GM19455 (cell line): ENCODE measurements around the gene PRODH2.
"Not testable (repeated sequence)": the region's sequence is repeated elsewhere in the genome, so short reads cannot be mapped to it uniquely, and the experiment has no call there.

Experiments used
- ATAC-seq: cut with Tn5 transposase; IDR thresholded peaks from one replicate; pipeline ENCODE4 v1.9.1; 2021; ENCODE audit not compliant: unreplicated experiment

PRODH2 gene

DNA sequence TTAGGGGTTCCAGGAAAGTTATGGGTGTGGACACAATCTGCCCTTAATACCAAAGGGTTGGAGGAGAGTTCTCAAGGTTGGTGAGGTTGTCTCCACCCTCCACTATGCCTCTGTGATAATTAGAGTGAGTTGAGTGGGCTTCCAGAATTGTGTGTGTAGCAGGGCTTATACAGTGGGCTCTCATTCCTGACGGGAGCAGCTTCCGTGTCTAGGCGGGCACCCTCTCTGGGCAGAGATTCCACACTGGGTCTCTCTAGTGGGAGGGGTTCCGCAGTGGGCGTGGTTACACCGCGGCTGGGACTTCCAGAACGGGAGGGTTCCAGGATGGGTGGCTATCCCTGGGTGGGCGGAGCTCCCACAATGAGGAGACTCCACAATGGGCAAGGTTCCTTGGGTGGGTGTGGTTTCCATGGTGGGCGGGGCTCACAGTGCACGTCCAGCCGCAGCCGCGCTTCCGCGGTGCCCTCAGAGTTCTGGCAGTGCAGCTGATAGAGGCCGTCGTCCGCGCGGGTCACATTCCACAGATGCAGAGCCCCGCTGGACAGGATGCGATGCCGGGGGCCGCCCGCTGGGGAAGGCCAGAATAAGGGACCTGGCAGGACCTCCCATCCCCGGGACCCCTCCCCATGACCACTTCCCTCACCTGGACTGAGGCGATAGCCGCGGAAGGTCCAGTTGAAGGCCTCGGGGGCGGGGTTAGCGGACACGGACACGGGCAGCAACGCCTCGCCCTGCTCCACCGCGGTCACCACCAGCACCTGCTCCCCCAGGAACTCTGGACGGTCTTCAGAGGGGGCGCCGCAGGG, 31.2 kb upstream of the PRODH2 start:
- ATAC-seq, result no peak

DNA sequence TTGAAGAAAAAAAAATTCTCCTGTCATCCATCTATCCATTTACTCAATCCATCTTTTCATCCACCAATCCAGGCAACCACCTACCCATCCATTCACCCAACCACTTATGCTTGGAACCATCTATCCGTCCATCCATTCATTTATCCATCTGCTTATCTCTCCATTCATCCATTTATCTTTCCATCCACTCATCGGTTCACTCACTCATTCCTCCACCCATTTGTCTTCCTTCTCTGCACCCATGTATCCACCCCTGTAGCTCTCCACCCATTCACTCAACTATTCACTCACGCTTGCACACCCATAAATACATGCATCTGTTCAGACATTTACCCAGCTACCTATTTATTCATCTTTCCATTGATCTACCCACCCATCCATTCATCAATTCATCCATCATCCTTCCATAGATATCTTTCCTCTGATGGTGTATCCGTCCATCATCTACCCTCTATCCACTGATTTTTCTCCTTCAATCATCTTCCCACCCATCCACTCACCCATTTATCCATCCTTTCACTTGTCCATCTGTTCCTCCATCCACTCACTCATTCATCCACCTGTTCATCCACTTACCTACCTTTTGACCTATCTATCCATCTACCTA, 30.1 kb upstream of the PRODH2 start:
- no peak for ATAC-seq

DNA sequence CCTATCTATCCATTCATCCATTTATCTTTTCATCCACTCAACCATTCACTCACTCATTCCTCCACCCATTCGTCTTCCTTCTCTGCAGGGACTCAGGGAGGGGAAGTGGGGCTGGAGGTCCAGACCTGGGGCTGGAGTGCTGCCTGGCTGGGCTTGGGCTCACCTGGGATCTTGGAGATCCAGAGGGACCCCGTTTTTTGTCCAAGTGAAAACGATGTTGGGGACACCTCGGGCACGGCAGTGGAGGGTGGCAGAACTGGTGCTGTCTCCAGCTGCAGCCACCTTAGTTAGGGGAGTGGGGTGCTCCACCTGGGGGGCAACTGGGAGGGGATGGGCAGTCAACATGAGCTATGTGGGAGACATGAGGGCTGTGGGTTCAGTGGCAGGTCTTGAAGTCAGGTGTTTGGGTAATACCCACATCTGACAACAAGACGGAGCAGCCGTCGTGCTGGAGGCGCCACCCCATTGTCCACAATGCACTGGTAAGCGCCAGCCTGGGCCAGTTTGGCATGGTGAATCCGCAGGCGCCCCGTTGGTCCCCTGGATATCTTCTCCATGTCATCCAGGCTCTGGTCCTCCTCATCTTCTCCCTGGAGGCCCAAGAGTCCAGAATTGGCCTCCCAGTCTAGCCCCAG, 29.4 kb upstream of the PRODH2 start:
- ATAC-seq, result no peak

DNA sequence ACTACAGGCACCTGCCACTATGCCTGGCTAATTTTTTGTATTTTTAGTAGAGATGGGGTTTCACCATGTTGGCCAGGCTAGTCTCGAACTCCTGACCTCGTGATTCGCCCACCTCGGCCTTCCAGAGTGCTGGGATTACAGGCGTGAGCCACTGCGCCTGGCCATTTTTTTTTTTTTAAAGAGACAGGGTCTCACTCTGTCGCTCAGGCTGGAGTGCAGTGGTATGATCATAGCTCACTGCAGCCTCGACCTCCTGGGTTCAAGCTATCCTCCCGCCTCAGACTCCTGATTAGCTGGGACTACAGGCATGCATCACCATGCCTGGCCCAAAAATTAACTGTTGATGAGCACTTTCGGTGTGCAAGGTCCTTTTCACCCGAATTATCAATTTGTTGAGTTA, 23.5 kb upstream of the PRODH2 start:
- ATAC-seq, result not testable (repeated sequence)

DNA sequence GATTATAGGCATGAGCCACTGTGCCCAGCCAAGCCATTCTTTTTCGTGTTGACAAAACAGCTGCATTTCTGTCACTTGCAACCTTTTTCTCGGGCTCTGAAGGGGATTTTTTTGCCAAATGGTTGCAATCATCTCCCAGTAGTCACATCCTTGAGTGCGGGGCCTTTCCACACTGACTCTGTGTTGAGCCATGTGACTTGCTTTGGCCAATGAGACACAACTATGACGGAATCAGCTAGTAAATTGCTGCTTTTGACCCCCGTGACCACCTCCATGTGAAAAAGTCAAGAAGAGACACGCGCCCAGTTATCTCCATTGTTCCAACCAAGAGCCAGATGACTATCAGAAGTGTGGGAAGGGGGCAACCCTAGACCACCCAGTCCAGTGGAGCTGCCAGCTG, 21.3 kb upstream of the PRODH2 start:
- no peak for ATAC-seq

DNA sequence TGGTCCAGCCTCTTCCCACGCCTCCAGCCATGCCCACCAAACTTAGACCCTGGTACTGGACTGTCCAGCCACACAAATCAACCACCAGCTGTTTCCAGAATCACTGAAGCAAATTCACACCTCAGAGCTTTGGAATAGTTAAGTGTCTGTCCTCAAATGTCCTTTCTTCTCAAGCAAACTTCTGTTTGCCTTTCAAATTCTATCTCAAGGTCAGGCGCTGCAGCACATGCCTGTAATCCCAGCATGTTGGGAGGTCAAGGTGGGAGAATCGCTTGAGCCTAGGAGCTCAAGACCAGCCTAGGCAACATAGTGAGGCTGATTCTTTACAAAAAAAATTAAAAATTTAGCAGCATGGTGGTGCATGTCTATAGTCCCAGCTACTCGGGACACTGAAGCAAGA, 19.4 kb upstream of the PRODH2 start:
- no peak for ATAC-seq

DNA sequence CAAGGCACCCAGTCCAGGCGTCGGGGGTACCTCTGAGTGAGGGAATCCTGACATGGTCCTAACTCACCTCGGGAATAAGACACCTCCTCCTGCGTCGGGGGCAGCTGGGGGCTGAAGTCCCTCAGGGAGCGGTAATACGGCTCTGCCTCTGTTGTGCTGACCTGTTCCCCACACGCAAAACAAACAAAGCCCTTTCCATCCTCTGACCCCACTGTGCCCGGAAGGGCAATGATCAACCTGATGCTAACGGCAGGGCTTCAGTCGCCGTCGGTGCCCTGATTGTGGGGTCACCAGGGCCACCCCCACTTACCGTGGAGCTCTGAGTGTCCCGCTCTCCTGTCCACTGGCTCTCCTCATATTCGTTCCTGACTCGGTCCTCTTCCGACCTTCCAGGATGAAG, 18.3 kb upstream of the PRODH2 start:
- ATAC-seq, result no peak

DNA sequence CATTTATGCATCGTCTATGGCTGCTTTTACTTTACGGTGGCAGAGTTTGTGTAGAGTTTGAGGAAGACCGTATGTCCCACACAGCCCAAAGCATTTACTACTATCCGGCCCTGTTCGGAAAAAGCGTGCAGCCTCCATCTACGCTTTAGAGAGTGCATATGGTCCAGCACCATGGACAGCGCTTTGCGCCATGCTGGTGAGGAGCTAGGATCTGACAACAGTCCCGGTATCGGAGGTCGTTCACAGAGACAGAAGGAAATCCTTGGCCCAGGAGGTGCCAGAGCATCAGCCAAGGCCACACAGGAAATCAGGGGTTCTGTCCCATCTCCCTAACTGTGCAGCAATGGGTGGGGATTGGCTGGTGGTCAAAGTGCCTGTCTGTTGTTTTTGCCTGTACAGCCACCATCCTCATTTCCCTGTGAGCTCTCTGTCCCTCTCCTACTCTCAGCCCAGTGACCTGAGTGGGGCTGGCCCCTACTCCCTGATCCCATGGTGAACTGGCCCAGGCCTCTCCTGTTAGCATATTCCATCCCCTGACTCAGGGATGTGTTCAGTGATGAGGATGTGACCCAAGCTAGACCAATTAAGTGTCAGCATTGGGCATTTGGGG, 16.2 kb upstream of the PRODH2 start:
- no peak for ATAC-seq

DNA sequence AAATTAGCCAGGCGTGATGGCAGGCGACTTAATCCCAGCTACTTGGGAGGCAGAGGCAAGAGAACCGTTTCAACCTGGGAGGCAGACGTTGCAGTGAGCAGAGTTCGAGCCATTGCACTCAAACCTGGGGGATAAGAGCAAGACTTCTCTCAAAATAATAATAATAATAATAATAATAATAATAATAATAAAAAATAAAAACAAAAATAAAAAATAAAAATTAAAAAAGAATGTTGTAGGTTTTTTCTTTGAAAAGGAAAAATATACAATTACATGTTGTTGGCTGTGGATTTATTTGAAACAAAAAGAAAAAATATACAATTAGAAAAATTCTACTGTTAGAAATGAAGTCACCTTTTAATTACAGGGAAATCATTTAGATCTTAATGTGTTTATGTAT, 11.5 kb upstream of the PRODH2 start:
- no peak for ATAC-seq

DNA sequence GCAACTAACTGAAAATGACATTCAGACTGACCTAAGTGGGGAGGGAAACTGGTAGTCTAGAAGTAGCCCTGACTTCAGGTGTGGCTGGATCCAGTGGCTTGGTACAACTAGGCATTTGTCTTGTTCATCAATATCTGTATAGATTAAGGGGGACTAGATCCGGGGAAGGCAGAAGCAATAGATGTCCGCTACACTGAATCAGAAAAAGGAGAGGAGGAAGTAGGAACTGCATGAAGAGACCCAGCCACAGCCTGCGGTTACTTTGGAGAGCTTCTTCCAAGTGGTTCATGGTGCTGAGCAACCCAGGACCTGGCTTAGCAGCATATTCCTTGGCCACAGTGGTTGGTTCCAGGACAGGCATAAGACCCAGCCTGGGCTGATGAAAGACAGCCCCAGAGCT, 9.9 kb upstream of the PRODH2 start:
- no peak for ATAC-seq

DNA sequence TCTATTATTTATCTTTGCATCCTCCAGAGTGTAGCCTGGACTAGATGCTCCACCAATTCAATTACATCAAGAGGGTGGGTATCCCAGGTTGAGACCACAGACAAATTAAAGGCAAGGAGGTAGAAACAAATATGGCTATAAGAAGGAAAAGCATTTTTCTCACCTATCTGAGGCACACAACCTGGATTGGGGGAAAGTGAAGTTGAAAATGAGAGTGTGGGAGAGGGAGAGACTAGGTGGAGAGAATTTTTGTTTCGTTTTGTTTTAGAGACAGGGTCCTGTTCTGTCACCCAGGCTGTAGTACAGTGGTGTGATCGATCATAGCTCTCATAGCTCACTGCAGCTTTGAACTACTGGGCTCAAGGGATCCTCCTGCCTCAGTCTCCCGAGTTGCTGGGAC, 5.8 kb upstream of the PRODH2 start:
- no peak for ATAC-seq

DNA sequence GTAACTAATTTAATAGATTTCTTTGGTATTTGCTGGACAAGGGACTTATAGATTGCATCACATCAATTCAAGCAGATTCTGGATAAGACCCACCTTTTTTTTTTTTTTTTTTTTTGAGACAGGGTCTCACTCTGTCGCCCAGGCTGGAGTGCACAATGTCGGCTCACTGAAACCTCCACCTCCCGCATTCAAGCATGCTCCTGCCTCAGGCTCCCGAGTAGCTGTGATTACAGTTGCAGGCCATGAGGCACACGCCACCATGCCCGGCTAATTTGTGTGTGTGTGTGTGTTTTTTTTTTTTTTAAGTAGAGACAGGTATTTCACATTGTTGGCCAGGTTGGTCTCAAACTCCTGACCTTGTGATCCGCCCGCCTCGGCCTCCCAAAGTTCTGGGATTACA, 4.2 kb upstream of the PRODH2 start:
- no peak for ATAC-seq

DNA sequence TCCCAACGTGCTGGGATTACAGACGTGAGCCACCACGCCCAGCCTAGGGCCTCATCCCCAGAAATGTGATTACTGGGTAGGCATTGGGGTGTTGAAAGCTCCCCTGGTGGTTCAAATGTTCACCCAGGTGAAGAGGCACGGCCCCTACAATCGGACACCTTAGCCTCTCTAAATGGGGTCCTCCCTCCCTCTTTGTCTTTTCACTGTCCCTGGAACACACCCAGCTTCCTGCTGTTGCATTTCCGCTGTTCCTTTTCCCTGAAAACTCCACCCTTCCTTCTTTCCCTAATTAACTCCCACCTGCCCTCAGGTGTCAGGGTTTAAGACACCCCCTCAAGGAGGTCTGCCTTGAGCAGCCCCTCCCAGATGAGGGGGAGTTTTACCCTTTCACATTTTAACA, 3.6 kb upstream of the PRODH2 start:
- no peak for ATAC-seq

DNA sequence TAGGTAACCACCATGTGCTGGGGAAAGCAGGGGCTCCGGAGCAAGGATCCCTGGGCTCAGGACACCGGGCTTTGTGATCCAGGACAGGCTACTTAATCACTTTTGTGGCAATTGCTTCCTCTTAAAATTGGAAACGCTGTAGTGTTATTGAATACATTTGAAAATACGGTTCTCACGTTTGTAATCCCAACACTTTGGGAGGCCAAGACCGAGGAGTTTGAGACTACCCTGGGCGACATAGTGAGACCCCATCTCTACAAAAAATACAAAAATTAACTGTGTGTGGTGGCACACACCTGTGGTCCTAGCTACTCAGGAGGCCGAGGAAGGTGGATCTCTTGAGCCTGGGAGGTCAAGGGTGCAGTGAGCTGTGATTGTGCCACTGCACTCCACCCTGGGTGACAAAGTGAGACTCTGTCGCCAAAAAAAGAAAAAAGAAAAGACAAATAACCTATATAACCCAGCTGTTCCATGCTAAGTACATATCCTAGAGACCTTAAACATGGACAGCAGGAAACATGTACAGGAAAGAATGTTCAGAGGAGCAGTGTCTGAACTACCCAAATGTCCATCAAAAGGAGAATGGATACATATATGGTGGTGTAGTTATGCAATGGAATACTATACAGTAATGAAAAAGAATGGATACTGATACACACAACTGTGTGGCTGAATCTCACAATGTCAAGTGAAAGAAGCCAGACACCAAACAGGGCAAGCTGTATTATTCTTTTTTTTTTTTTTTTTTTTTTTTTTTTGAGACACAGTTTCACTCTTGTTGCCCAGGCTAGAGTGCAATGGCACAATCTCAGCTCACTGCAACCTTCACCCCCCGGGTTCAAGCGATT, 622 bp upstream of the PRODH2 start:
- ATAC-seq, result no peak

DNA sequence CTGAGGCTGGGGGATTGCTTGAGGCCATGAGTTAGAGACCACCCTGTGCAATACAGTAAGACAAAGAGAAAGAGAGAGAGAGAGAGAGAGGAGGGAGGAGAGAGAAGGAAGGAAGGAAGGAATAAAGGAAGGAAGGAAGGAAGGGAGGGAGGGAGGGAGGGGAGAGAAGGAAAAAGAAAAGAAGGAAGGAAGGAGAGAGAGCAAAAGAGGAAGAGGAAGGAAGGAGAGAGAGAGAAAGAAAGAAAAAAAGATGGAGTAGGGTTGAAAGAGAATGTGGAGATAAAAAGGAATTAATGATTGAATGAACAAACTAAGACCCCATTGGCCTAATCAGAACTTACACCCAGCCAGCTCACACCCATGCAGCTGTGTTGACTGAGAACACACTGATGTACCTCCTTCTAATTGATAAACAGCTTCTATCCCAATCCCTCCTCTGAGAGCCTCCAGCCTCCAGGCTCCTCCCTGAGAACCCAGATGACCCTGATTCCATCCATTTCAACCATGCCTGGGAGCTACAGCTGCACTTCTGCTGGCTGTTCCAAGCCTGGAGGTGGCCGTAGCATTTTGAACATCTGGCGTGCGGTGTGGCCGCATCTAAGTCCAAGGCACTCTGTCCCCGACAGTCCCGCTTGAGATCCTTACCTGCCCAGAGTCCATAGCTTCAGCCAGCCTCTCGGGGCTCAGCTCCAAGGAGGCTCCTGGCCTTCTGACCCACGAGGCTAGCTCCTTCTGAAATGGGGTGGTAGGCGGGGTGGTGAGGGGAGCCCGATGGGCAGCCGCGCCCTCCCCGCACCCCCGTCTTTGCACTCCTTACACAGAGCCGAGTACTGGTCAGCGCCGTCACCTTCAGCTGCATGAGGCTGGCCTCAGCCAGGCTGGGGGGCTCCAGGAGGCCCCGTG, 1.1 kb downstream of the PRODH2 start:
- no peak for ATAC-seq

DNA sequence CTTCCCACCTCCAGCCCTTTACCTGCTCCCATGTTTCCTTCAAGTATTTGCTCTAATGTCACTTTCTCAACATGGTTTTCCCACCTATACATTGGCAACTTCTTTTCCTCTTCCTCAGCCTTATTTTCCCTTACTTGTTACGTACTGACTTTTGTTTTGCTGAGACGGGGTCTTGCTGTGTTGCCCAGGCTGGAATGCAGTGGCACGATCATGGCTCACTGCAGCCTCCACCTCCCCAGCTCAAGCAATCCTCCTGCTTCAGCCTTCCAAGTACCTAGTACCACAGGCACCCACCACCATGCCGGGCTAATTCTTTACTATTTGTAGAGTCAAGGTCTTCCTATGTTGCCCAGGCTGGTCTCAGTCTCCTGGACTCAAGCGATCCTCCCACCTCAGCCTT, 5.0 kb downstream of the PRODH2 start:
- ATAC-seq, result no peak

DNA sequence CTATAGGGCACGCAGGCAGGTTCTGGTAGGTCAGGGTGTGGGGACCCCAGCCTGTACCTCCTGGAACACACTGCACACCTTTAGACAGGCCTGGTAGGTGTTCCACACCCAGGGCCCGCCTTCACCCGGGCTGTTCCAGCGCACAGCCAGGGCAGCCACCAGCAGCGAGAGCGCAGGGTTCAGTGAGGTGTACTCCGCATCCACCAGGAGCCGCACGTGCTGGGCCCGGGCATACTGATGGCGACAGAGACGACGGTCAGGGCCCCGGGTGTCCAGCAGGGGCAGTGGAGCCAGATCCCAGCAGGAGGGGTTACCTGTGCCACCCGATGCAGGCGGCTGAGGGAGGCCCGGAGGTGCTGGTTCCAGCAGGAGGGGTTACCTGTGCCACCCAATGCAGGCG, 6.0 kb downstream of the PRODH2 start:
- ATAC-seq, result no peak

DNA sequence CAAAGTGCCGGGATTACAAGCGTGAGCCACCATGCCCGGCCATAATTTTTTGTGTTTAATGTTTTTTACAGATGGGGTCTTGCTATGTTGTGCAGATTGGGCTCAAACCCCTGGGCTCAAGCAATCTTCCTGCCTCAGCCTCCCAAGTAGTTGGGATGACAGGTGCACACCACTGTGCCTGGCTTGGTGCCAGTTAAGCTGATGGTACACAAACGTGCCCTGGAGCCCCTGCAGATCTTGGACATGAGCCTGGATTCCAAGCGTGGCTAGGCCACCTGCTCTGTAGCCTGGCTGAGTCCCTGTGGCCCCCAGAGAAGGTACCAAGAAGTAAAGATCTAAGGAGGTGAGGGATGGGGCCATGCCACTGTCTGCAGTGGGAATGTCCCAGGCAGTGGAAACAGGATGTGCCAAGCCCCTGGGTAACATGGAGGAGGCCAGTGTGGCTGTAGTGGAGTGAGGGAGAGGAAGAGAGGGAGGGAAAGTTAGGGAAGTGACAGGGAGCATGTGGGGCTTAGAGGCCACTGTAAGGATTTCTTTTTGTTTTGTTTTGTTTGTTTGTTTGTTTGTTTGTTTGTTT, 7.0 kb downstream of the PRODH2 start:
- no peak for ATAC-seq

DNA sequence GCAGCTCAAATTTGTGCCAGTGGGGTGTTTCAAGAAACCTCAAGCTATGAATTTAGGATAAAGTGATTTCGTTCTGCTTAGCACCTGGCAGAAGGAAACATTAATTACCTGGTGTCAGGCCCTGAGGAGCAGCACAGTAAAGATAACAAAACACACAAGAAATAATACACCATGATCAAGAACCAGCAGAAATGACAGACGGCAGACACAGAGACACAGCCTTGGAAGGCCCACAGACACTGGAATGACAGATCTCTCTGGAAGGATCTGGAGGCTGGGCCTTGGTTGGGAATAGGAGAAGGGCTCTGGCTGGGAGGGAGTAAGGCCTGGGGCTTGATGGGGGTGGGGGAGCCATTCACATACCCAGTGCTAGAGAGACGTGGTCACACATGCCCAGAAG, 10.8 kb downstream of the PRODH2 start:
- ATAC-seq, result no peak

DNA sequence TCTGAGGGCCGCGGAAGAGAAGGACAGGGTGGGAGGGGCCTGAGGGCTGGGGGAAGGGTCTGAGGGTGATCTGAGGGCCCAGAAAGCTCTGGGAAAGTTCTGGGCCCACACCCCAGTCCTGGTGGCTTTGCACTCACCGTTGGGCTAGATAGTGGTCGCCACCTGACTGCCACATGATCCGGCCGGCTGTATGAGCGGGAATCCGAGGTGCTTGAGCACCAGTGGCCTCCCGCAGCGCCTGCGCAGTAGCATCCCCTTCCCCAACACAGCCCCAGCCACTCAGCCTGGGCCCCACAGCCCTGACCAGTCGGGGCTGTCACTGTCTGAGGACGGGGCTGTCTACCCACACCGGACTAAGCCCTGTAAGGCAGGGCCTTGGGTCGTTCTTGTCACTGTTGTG, 15.0 kb downstream of the PRODH2 start:
- no peak for ATAC-seq
